DLD1 (cell line): ENCODE data around the gene SARS2.
"Not testable (repeated sequence)": the region's sequence is repeated elsewhere in the genome, so short reads cannot be mapped to it uniquely, and the experiment has no call there.

Experiments used
- in situ Hi-C: cut with HindIII; loops from 2 replicates; pipeline ENCODE4 v1.10.0; 2017; ENCODE audit warnings: low sequenced_read_pairs

SARS2 gene

DNA sequence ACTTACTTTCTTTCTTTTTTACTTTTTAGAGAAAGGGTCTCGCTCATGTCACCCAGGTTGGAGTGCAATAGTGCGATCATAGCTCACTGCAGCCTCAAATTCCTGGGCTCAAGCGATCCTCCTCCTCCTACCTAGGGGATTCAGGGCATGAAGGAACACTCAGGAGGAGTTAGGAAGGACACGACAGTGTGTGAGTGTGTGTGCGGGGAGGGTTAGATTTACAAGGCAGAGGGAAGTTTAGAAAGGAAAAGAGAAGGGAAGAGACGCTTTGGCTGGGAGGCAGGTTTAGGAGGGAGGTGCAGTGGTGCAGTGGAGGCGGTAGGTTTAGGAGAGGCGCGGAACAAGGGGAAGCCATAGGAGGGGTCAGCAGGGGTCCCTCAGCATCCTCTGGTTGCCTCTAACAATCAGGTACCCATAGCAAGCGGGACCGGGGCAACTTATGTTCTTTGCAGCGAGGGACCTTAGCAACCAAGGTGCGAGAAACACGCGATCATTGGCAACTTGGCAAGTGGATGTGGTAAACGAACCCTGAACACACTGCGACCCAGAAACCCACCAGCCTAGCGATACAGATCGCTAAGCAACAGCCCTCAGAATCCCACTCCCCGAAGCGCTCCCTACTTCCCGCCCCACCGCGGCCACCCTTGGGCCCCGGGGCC, 31.6 kb downstream of the SARS2 start:
- in situ Hi-C loops = no loop called here

DNA sequence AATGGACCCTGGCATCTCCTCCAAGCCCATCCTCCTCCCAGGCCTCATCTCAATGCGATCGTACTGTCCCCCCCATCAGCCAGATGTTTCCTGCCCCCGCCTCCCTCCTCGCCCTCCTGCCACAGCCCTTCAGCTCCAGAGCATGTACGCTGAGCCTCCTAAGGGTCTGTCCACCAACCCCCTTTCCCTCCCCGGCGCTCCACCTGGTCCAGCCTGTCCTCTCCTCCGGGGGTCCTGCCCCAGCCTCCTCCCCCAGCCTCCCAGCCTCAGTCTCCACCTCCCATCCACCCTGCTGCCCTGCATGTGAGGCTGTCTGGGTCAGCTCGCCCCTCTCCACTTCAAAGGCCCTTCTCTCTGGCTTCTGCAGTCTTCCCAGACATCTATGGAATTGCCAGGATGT, 35.6 kb downstream of the SARS2 start:
- in situ Hi-C loops = no loop called here

DNA sequence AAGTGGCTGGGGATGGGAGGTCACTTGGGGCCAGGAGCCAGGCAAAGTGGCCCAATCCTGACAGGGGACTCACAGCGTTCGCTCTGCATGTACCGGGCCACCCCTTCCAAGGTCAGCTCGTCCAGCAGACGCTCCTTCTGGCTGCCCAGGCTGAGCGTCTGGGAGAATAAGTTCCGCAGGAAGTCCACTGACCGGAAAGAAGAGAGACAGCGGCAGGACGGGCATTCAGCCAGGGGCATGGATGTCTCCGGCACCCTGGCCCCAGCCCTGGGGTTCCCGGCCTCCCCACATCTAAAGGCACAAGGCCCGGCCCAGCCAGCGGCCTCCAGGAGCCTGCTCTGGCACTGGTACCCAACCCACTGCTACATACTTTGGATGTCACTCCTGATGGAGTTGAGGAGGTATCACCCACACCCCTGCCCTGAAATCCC, 37.2 kb downstream of the SARS2 start:
- in situ Hi-C loops = no loop called here

DNA sequence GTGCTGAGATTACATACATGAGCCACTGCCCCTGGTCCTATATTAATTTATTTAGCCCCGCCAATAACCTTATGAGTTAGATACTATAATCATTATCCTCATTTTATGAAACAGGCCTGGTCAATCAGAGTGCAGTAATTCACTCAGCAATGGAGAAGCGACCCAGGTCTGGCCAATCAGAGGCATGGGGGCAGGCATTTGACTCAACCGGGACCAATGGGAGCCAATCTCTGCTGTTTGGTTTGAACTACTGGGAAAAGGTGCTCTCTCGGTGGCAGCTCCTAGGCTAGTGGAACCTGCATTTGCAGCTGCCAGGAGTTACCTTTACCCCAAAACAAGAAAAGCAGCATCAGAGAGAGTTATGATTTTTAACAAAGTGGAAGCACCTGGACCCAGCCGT, 37.7 kb downstream of the SARS2 start:
- in situ Hi-C loops = no loop called here

DNA sequence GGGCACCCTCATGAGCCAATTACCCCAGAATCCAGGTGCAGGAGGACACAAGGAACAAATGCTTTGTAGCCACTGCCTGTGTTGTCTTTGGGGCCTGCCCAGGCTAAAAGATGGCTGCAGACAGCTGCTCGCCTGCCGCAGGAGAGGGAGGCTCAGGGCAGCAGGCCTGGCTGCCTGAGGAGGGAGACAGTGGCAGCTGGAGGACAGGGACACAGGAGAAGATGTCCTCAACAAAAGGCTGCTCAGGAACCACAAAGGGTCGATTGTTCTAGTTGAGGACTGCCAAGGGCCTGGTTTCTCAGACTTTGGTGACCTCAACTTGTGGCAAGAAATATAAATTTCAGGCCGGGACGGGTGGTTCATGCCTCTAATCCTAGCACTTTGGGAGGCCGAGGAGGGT, 38.8 kb downstream of the SARS2 start:
- in situ Hi-C loops = no loop called here

DNA sequence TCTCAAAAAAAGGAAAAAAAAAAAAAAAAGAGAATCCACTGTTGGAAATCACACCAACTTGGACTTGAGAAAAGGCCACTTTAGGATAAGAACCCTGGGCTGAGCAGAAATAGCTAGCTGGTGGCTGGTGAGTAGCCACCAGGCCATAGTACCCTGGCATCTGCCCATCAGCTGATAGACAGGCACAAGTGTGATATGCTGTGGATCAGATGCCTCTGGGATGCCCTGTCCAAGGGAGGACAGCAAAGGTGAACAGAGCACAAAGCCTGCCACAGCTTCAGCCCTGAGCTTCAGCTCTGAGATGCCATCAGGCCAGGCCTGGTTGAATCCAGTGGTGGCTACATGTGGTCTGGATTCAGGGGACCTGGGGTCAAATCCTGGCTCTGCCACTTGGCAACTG, 39.9 kb downstream of the SARS2 start:
- in situ Hi-C loops = no loop called here

DNA sequence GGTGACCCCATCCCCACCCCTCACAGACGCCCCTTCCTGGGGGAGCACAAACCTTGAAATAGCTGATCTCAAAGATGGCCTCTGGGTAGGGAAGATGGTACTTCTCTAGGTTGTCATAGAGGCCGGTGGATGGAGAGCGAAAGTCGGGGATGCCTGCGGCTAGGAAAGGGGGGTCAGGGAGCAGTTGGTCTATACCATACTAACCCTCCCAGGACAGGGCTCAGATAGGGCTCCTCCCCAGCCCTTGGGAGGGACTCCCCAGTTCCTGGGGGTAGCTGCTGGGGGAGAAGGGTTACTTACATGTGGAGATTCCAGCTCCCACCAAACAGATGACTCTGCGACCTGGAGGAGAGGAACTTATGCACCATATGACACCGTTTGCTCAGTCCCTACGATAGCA, 40.8 kb downstream of the SARS2 start:
- in situ Hi-C loops = no loop called here

DNA sequence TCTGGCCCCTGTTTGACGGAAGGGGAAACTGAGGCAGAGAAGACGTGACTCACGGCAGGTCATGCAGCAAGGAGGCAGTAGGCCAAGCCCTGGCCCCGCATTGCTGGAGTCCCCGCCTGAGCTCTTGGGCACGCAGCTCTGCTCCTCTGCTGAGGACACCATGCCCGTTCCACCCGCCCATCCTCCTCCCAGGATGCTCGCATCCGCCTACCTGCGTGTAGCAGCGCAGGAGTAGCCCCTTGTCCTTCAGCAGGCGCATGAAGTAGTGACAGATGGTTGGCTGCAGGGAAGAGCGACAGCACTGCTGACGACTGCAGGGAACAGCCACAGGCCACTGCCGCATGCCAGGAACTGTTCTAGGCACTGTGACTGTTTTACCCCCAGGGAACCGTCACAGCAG, 41.7 kb downstream of the SARS2 start:
- in situ Hi-C loops = no loop called here

DNA sequence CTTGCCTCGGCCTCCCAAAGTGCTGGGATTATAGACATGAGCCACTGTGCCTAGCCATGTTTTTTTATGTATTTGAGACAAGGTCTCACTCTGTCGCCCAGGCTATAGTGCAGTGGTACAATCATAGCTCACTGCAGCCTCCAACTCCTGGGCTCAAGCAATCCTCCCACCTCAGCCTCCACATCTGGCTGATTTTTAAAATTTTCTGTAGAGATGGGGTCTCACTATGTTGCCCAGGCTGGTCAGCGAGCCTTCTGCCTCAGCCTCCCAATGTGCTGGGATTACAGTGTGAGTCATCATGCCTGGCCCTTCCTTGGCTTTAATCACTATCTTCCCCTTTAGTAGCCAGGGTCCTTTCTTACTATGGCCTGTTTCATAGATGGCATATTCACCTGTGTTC, 45.9 kb downstream of the SARS2 start:
- in situ Hi-C loops = not testable (repeated sequence)

DNA sequence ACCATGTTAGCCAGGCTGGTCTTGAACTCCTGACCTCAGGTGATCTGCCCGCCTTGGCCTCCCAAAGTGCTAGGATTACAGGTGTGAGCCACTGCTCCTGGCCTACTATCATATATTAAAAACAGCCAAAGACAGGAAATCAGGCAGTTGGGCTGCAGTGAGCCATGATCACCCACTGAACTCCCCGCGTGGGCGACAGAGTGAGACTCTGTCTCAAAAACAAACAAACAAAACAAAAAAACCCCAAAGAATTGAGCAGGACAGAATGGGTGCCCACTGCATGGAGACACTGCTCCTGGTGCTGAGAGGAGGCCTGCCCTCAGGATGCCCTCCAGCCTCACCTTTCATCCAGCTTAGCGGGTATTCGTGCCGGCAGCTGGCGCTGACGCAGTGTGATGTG, 47.3 kb downstream of the SARS2 start:
- in situ Hi-C loops = no loop called here

DNA sequence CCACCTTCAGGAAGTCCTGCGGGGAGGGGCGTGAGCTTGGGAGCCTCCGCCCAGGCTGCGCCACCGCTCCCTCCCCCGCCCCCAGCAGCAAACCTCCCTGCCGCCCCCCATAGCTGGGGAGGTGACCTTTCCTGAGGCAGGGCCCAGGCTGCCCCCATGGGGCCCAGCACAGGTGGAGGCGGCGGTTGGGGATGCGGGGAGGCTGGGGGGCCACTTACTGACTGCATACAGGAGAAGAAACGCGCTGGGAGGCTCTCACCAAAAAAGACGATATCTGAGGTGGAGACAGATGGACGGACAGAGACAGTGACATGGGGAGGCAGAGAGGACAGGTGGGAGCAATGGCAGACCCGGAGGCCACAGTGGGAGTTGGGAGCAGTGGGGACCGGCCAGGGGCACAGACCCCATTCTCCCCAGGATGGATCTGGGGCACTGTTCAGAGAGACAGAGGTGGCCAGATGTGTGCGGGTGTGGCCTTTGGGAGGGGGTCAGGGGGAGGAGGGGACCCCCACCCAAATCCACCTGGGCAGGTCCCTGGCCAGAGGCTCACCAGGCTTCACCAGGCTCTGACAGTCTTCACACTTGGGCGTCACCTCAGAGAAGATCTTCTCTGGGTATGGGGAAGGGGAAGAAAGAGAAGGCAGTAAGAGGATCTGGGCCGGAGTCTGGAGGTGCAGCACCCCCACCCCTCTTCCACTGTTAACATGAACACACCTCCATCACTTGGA, 49.5 kb downstream of the SARS2 start:
- in situ Hi-C loops = no loop called here

DNA sequence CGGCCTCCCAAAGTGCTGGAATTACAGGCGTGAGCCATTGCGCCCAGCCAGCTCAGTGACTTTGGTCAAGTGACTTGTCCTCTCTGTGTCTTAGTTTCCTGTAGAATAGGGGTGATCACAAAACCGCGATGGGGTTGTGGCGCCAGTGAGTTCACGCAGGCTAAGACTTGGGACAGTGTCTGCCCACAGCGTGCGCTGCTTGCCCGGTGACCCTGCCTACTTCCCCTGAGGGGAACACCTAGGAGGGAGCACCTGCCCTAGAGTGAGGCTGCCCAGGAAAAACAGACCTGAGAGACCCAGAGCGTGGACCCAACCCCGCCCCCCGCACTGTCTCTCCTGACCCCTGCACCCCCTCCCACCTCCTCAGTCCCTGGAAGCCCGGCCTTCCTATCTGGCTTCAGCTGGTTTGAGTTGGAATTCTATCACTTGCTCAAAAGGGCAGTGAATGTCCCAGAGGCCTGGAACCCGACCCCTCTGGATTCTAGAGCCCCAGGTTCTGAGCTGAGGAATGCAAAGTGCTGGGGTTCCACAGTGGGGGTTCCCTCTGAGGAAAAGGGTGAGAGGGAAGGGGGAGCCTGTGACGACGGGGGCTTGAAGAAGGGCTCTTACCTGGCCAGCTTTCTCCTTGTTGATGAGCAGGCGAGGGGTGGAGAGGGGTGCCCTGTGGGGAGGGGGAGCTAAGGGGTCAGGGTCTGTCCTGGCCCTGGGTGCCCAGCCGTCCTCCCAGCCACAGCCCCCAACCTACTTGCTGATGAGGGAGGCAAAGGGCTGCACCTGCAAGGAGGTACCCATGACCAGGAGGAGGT, 50.3 kb downstream of the SARS2 start:
- in situ Hi-C loops = no loop called here

DNA sequence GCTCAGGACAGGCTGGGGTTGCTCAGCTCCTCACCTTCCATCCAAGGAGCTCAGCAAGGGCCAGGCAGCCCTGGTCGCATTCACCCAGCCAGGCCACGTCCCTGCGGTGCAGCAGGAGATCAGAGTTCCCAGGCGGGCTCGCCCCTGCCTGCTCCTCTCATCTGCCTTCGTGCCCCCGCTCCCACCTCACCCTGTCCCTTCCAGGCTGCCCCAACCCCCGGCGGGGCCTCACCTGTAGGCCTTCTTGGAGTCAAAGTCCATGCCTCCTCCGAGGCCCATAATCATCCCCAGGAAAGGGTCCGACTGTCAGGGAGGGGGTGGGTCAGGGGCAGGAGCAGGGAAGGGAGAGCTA, 51.2 kb downstream of the SARS2 start:
- in situ Hi-C loops = no loop called here

DNA sequence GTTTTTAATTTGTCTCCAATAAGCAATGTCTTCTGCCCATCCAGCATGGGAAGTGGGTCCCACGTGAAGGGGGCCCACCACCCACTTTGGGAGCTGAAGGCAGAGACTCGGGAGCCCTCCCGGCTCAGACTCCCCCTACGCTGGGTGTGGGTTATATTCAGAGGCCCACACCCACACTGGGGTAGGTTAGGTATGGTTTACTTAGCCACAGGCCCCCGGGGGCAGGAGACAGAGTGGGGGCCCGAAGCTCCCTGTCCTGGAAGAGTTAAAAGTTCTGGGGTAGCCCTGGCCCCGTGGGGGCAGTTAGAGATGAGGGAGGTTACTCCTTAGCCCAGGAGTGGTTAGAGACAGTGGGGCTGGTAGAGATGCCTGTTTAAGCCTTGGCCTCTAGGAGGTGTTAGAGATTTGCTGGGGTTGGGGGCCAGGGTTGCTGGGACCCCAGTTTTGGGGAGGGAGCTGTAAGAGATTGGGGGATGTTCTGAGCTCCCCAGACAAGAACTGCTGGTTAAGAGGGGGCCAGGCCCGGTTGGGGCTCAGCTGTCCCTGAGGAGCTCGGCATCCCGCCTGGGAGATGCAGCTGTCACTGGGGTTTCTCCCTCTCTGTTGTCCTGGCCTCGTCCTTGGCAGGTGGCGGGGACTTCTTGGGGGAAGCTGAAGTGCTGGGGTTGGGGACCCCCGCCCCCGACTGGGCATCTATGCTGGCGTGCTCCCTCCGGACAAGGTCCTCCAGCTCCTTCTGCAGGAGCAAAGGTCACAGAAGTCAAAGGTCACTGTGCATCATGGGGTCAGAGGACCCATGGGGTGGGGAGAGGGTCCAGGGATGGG, 51.8 kb downstream of the SARS2 start:
- in situ Hi-C loops = no loop called here

DNA sequence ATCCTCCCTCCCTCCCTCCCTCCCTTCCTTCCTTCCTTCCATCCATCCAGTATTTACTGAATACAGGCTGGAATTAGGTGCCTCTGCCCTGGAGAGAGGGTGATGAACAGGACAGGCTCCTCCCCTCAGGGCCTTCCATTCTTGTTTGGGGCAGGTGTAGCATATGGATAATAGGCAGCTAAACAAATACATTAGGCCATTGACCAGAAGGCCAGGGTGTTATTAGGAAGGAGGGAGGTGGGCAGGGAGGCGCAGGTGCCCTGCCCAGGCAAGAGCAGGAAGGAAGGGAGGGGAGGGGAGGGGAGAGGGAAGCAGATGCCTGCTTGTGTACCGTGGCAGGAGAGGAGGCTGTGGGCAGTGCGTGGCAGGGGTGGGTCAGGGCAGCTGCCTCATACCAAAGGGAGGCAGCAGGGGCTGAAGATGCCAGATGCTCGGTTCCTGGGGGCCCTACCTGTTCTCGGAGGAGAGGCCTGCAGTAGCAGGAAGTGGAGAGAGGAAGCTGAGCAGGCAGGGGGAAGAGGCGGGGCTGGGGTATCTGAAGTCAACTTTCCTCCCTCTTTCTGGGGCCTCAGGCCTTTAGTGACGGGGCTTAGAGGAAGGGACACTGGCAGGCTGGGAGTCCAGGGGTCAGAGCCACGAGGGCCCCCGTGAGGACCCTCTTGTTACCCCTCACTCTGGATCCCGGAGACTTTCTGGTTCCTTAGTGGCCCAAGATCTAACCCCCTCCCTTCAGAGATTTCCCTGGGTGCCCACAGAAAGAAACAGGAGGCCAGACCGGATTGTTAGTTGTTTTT, 52.6 kb downstream of the SARS2 start, which contains the start of gene RINL:
RINL (minus strand) TSS at position 495 of the 794 bp plus-strand sequence. CDS start 1,533 bp downstream, outside the sequence.
- in situ Hi-C loops = no loop called here

DNA sequence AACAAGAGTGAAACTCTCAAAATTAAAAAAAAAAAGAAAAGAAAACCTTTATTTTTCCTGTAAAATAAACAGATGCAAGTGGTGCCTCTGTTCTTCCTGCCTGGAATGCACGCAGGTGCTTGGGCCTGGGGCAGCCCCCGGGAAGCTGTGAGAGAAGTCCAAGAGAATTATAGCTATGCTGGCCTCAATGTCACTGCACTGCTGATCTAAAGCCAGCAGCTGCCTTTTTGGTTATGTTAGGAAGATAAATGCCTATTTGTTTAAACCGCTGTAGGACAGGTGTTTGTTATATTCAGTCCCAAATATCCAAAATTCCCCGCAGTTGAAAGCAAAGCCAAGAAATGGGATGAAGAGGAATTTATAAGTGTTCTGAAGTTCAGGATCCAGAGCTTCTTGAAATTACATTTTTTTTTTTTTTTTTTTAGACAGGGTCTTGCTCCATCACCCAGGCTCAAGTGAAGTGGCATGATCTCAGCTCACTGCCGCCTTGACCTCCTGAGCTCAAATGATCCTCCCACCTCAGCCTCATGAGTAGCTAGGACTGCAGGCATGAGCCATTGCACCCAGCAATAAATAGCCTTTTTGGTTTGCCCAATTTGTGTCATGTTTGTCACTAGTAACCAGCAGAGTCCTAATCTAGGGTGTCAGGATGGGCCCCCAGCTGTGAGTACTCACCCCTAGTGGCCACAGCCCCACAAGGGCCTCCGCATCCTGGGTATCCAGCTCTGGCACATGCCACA, 54.7 kb downstream of the SARS2 start:
- in situ Hi-C loops = no loop called here

DNA sequence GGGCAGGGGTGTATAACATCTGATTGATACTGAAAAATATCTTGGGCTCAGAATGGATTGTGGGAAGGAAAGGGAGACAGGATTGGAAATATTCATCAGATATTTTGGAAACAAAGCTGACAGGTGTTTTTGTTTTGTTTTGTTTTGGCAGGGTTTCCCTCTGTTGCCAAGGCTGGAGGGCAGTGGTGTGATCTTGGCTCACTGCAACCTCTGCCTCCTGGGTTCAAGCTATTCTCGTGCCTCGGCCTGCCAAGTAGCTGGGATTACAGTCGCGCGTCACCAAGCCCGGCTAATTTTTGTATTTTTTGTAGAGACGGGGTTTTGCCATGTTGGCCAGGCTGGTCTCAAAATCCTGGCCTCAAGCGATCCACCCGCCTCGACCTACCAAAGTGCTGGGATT, 57.2 kb downstream of the SARS2 start:
- in situ Hi-C loops = not testable (repeated sequence)

DNA sequence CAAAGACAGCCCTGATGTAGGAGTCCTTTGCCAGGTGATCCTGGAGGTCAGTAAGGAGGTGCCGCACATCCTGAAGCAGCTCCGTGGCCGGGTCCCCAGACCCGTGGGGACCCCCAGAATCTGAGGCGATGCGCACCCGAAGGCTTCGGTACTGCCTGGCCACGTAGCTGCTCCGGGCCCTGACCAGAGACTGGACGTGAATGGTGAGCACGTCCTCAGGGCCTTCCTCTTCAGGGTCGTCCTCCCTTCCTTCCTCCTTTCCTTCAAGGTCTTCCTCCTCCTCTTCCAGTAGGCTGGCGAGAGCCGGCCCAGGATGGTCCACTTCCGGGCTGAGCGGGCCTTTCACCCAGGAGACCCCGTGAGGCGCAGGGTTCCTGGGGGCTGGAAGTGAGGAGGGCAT, 60.0 kb downstream of the SARS2 start:
- in situ Hi-C loops = no loop called here

DNA sequence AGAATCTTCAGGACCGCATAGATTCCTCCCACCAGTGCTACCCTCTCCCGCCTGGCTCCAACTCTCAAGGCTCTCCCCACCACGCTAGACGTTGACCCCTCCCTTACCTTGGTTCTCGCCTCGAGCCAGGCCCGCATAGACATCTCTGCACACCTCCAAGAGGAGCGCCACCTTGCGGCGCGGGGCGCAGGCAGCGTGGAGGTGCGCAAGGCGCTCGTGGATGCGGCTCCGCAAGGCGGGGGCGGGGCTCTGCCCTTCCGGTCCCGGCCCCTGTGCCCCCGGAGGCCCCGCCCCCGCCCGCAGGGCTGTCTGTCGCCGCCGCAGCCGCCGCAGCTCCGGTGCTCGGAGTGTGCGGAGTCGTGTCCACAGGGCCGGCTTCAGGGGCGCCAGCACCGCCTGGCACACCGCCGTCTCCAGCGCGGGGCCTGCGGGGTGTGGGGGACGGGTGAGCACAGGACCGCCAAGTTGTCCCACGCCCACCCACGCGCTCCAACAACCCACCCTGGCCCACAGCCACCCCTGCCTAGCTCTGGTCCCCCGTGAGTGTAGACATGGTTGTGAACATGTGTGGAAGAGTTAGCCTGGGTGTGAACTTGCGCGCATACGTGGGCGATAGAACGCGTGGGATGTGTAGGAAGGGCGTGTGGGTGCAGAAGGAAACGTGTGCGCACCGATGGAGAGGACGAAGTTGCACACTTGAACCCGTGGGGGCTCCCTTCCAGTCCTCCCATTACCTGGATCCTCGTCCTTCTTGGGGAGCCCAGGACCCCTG, 60.5 kb downstream of the SARS2 start:
- in situ Hi-C loops = no loop called here
